DOHH2 (cell line): ENCODE measurements around the gene TSPAN2.

ENCODE experiments used
- CTCF ChIP-seq: fragments of 200-600 bp; sonication (generic); IDR thresholded peaks from one replicate; pipeline ENCODE4 v1.5.1; 2014; ENCODE audit warnings: antibody characterized with exemption, mild to moderate bottlenecking, low read depth, low read length; ENCODE audit not compliant: poor library complexity, severe bottlenecking
- EZH2phosphoT487 ChIP-seq: fragments of 200-600 bp; sonication (generic); IDR thresholded peaks from 2 replicates; pipeline ENCODE4 v1.6.1; 2017; ENCODE audit warnings: borderline replicate concordance, mild to moderate bottlenecking, antibody characterized with exemption, low read length, moderate library complexity, mixed read lengths

DNA sequence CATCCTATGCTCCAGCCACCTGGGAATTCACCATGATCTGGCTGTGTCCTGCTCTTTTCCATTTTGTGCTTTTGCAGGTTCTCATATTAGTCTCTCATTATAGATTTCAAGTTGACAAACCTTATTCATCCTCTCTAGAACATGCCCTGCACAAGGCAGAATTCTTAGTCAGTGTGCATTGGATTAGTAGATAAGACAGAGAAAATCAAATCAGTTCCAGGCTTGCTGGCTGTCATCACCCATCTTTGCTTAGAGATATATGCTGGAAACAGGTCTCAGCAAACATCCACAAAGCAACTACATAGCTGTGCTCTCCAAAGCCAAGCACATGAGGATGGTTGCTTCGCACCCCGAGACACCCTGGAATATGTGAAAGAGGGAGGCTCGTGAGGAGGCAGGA, 24.8 kb downstream of the TSPAN2 start:
- TF ChIP-seq CTCF (no peak), EZH2phosphoT487 (no peak)
